HG03025 (cell line): Measurements from ENCODE around the gene PYGM.

Experiments
- ATAC-seq: cut with Tn5 transposase; IDR thresholded peaks from one replicate; pipeline ENCODE4 v1.9.1; 2021; ENCODE audit warnings: mild to moderate bottlenecking, moderate library complexity; ENCODE audit not compliant: unreplicated experiment, low FRiP score

PYGM gene

GRCh38 chr11:64769283-64769682 lies 9.5 kb upstream of the PYGM start:
- no peak for ATAC-seq

- ATAC-seq, result no peak
Measured at GRCh38 chr11:64768300-64768694, 8.5 kb upstream of the PYGM start.

GRCh38 chr11:64767344-64768299 lies 7.8 kb upstream of the PYGM start:
- ATAC-seq, result no peak

- no peak for ATAC-seq
Measured at GRCh38 chr11:64766881-64767280, 7.1 kb upstream of the PYGM start.

GRCh38 chr11:64765851-64766665 lies 6.3 kb upstream of the PYGM start:
- no peak for ATAC-seq

GRCh38 chr11:64765291-64765850 lies 5.6 kb upstream of the PYGM start:
- no peak for ATAC-seq

- ATAC-seq, result no peak
Measured at GRCh38 chr11:64764753-64765152, 5.0 kb upstream of the PYGM start.

GRCh38 chr11:64764040-64764611 lies 4.4 kb upstream of the PYGM start:
- ATAC-seq, result no peak

- no peak for ATAC-seq
Measured at GRCh38 chr11:64763526-64764039, 3.8 kb upstream of the PYGM start.

GRCh38 chr11:64762674-64763525 lies 3.1 kb upstream of the PYGM start:
- ATAC-seq, result no peak

- no peak for ATAC-seq
Measured at GRCh38 chr11:64762277-64762673, 2.5 kb upstream of the PYGM start.

GRCh38 chr11:64760759-64761420 lies 1.1 kb upstream of the PYGM start:
- ATAC-seq, result no peak

GRCh38 chr11:64759131-64759721 lies 548 bp downstream of the PYGM start:
- no peak for ATAC-seq

GRCh38 chr11:64758330-64759079 lies 1.3 kb downstream of the PYGM start:
- no peak for ATAC-seq

GRCh38 chr11:64757549-64758329 lies 2.0 kb downstream of the PYGM start:
- no peak for ATAC-seq

GRCh38 chr11:64755681-64756361 lies 4.0 kb downstream of the PYGM start:
- no peak for ATAC-seq
